Upper lobe of left lung (tissue), 6 donors: ENCODE data around the gene CUEDC1. TPM values are rescaled to one million over a fixed set of nuclear protein-coding genes. Genes with fewer than 3 reads are reported as not detected.
A peak's percentile ranks its signal among the peaks of the same experiment; 100 is the strongest.

Experiments
- ATAC-seq, 2 donors: fragments of 200-7000 bp; cut with Tn5 transposase; one replicate each; pipeline ENCODE4 v1.9.1; 2022; ENCODE audit warnings: mild to moderate bottlenecking in 2 of 2, moderate library complexity in 2 of 2; ENCODE audit not compliant: low FRiP score in 2 of 2
- DNase-seq, 2 donors: peaks; one replicate each; pipeline ENCODE4 v3.0.0-alpha.2; 2019 to 2020
- H3K27ac ChIP-seq, 4 donors: fragments of 200-600 bp; sonication (generic); one replicate each; pipeline ENCODE4 v1.5.1; 2016 to 2019
- H3K27me3 ChIP-seq, 4 donors: fragments of 200-600 bp; sonication (generic); one replicate each; pipeline ENCODE4 v1.5.1; 2017 to 2019
- H3K36me3 ChIP-seq, 4 donors: fragments of 200-600 bp; sonication (generic); one replicate each; pipeline ENCODE4 v1.5.1; 2016 to 2019
- H3K4me1 ChIP-seq, 4 donors: fragments of 200-600 bp; sonication (generic); one replicate each; pipeline ENCODE4 v1.5.1; 2018 to 2019
- H3K4me3 ChIP-seq, 4 donors: fragments of 200-600 bp; sonication (generic); one replicate each; pipeline ENCODE4 v1.5.1; 2017 to 2019; ENCODE audit warnings: mild to moderate bottlenecking in 2 of 4, moderate library complexity in 1 of 4
- H3K9me3 ChIP-seq, 4 donors: fragments of 200-600 bp; sonication (generic); one replicate each; pipeline ENCODE4 v1.5.1; 2018 to 2019
- CTCF ChIP-seq, 6 experiments: fragments of 450-650 bp in 4 of 6; fragments of 200-600 bp in 2 of 6; sonication (generic) in 2 of 6; IDR thresholded peaks; one replicate each; pipeline ENCODE4 v1.5.1; 2016 to 2019; ENCODE audit warnings: antibody characterized with exemption in 6 of 6
- EP300 ChIP-seq, 4 donors: sonication (generic); formaldehyde crosslinking; IDR thresholded peaks; one replicate each; pipeline ENCODE4 v1.5.1; 2017; ENCODE audit warnings: antibody characterized with exemption in 4 of 4, control low read depth in 2 of 4
- POLR2A ChIP-seq, 4 donors: fragments of 450-650 bp; IDR thresholded peaks; one replicate each; pipeline ENCODE4 v1.5.1; 2016 to 2017; ENCODE audit warnings: antibody characterized with exemption in 4 of 4, mild to moderate bottlenecking in 2 of 4
- POLR2AphosphoS5 ChIP-seq, 2 donors: sonication (generic); formaldehyde crosslinking; IDR thresholded peaks; one replicate each; pipeline ENCODE4 v1.5.1; 2017; ENCODE audit warnings: antibody characterized with exemption in 2 of 2
- WGBS, 2 donors: methylation state at CpG; one replicate each; pipeline ENCODE4 v1.1.5; 2017 to 2018; 5-methylcytosine and 5-hydroxymethylcytosine counted together
- total RNA-seq, 6 donors: library from RNA; depleted of rRNA in 4 of 6; stranded (reverse); fragments of >200 nt in 4 of 6; gene quantifications; one replicate each; pipeline versions ENCODE4 v1.1.0 to v1.2.1, GENCODE V29; 2016 to 2021
- donor health status: DM: no; HTN: no; CAD: no; lungs with moderate emphysema.
- donor health status: DM: no; HTN: yes; CAD: no; lungs with severe emphysema.

Gene CUEDC1
- total RNA-seq, 6 donors from 2014 or later, result 33.3 to 119 (median 54.4) TPM

DNA sequence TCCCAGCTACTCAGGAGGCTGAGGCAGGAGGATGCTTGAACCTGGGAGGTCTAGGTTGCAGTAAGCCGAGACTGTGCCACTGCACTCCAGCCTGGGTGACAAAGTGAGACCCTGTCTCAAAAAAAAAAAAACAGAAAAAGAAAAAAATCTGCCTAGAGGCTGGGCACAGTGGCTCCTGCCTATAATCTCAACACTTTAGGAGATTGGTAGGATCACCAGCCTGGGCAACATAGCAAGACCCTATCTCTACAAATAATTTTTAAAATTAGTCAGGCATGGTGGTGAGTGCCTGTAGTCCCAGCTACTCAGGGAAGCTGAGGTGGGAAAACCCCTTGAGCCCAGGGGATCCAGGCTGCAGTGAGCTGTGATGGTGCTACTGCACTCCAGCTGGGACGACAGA is 17.7 kb downstream of the CUEDC1 start:
- DNase-seq (no peak), ATAC-seq (no peak)
- Histone ChIP-seq H3K36me3 (no peaks in the 10 kb centered on the region), H3K27ac (peak overlapping the region in 2 of 4 donors; percentile 11 to 82), H3K4me3 (no peak overlapping the region), H3K27me3 (no peaks in the 10 kb centered on the region), H3K9me3 (no peaks in the 10 kb centered on the region), H3K4me1 (peaks cover 46 to 62% (median 56%) of the 10 kb centered on the region in 4 donors)
- no peak for TF ChIP-seq CTCF (IDR thresholded peaks at IDR 0.05)
- no peak for TF ChIP-seq POLR2AphosphoS5 (IDR thresholded peaks at IDR 0.05)
- TF ChIP-seq POLR2A (IDR thresholded peaks at IDR 0.05), result no peak
- TF ChIP-seq EP300 (IDR thresholded peaks at IDR 0.05), result no peak
- WGBS, 2 donors, result 95 to 96% methylated on average over 2 of the region's 2 CpGs

DNA sequence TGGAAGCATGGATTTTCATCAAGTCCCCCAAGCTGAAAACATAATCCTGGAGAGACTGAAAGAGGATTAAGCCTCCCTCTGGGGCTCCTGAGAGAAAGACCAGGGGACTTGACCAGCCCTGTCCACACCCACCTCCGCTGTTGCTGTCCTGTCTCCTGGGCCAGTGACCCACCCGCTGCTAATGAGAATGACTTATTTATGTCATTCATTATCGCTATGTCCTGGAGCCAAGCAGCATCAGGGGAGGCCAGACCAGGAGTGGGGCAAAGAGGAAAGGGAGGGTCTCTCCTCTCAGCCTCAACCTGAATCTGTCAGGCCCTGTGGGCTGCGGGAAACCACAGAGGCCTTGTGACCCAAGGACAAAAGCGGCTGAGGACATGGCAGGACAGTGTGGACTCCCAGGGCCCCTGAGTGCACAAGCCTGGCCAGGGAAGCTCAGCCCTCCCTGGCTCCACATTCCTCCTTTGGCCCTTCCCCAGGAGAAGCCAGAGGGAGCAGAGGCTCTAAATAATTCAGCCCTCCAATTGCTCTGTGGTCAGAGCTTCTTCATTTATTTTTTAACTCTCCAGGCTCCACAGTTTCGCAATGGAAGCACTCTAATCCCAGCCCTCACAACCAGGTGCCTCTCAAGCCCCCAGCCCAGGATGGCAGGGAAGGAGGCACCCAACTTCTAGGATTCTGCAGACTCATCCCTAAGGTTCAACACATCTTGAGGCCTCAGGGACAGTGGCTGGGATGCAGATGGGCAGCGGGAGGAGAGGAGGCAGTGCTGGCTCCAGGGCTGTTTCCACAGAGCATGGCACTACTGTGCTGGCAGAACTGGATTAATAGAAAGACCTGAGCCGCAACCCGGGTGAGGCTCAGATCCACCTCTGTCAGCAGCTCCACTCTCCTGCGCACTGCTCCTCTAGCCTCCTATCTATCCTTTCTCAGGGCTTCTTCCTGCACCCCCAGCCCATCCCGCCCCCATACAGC is 19.1 kb downstream of the CUEDC1 start:
- DNase-seq (no peak), ATAC-seq (peak; percentile 73 to 78)
- peaks cover 38 to 56% (median 47%) of the 10 kb centered on the region in 4 donors for H3K4me1 ChIP-seq
- H3K4me3 ChIP-seq, result no peak overlapping the region
- no peaks in the 10 kb centered on the region for H3K36me3 ChIP-seq
- no peaks in the 10 kb centered on the region for H3K9me3 ChIP-seq
- H3K27me3 ChIP-seq, result no peaks in the 10 kb centered on the region
- H3K27ac ChIP-seq, result peak overlapping the region; percentile 72 to 90 (median 82)
- WGBS, 2 donors, result 57 to 59% methylated on average over 11 of the region's 11 CpGs
- no peak for TF ChIP-seq POLR2A (IDR thresholded peaks at IDR 0.05)
- no peak for TF ChIP-seq POLR2AphosphoS5 (IDR thresholded peaks at IDR 0.05)
- TF ChIP-seq EP300 (IDR thresholded peaks at IDR 0.05), result no peak
- no peak for TF ChIP-seq CTCF (IDR thresholded peaks at IDR 0.05)

- no peak for ATAC-seq
- Histone ChIP-seq H3K4me1 (peaks cover 39 to 64% (median 51%) of the 10 kb centered on the region in 4 donors), H3K27ac (peak overlapping the region in 1 of 4 donors; percentile 37)
Observed at GRCh38 chr17:57931488-57932137, 23.6 kb downstream of the CUEDC1 start.

GRCh38 chr17:57930239-57930638 is 25.0 kb downstream of the CUEDC1 start:
- Histone ChIP-seq H3K36me3 (no peaks in the 10 kb centered on the region), H3K9me3 (no peaks in the 10 kb centered on the region), H3K27ac (peak overlapping the region in 3 of 4 donors; percentile 37 to 50 (median 46)), H3K4me1 (peaks cover 25 to 56% (median 44%) of the 10 kb centered on the region in 4 donors), H3K4me3 (no peak overlapping the region), H3K27me3 (no peaks in the 10 kb centered on the region)
- TF ChIP-seq CTCF (IDR thresholded peaks at IDR 0.05) (no peak), POLR2AphosphoS5 (IDR thresholded peaks at IDR 0.05) (no peak), POLR2A (IDR thresholded peaks at IDR 0.05) (no peak), EP300 (IDR thresholded peaks at IDR 0.05) (no peak)
- DNase-seq, result no peak
- ATAC-seq, result no peak
- 88 to 90% methylated on average over 3 to 5 of the region's 5 CpGs for WGBS, 2 donors

More at GRCh38 chr17:57931488-57932137, 23.6 kb downstream of the CUEDC1 start:
- TF ChIP-seq CTCF (IDR thresholded peaks at IDR 0.05) (no peak), POLR2A (IDR thresholded peaks at IDR 0.05) (no peak), EP300 (IDR thresholded peaks at IDR 0.05) (no peak), POLR2AphosphoS5 (IDR thresholded peaks at IDR 0.05) (no peak)
- H3K4me3 ChIP-seq, result no peak overlapping the region
- H3K27me3 ChIP-seq, result no peaks in the 10 kb centered on the region
- H3K36me3 ChIP-seq, result no peaks in the 10 kb centered on the region
- no peak for DNase-seq
- WGBS, 2 donors, result 90 to 92% methylated on average over 12 of the region's 12 CpGs
- H3K9me3 ChIP-seq, result no peaks in the 10 kb centered on the region
